ENCODE results near the gene SLC66A2. TPM values are rescaled to one million over a fixed set of nuclear protein-coding genes. Genes with fewer than 3 reads are reported as not detected.

SLC66A2 gene
- total RNA-seq, 1 donor from 2014 or later, result 34.4 TPM

DNA sequence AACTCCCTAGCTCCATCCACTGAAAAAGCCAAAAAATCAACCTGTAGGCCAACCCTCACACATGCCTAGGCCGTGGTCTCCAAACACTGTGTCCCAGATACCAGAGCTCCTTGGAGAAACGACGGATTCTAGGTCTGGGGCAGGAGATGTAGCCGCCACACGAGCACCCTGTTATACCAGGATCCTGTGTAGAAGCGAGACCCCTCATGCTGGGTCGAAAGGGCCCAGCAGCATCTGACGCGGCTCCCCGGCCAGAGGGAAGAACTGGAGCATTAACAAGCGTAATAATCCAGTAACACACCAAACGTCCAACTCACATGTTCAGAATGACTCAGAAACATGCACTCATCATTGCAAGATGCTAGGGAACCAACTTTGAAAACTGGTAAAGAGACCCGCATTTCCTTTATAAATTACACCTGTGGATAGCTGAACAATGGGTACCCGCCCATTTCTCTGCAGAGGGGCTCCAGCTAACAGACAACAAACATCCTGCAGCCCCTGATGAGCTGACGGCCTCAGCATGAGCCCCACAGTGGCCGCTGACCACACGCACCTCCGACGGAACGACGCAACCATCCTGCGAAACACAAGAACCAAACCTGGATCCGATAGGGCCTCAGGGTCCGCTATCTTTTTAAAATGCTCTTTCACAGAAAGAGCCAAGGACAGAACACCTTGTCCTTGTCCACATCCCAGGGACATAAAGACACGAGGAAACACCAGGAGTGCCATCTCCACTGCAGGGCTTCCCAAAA lies 14.2 kb downstream of the SLC66A2 start:
- peaks cover 80% of the 10 kb centered on the region for H3K36me3 Mint-ChIP-seq

DNA sequence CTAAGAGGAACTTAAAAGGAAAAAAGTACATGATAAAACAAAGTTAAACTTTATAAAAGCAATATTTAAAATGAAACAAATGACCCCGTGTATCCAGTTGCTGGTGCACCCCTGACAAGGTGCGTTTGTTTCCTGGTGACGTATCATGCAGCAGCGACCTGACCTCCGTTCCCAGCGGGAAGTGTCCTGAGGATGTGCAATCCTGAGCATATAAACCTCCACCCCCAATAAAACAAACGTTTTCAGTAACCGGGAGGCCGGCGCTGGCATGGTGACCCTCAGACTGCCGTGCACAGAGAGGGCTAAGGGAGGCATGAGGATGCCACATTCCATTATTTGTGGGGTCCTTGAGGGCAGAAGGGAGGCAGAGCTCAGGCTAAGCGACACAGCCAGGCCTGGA lies 14.8 kb downstream of the SLC66A2 start:
- peaks cover 47% of the 10 kb centered on the region for H3K9me3 Mint-ChIP-seq
- no peak for DNase-seq (ENCODE audit: low spot score in 2 of 2, unreplicated experiment in 2 of 2)

More for the DNA sequence above, 14.2 kb downstream of the SLC66A2 start:
- TF ChIP-seq, protein P1, sequence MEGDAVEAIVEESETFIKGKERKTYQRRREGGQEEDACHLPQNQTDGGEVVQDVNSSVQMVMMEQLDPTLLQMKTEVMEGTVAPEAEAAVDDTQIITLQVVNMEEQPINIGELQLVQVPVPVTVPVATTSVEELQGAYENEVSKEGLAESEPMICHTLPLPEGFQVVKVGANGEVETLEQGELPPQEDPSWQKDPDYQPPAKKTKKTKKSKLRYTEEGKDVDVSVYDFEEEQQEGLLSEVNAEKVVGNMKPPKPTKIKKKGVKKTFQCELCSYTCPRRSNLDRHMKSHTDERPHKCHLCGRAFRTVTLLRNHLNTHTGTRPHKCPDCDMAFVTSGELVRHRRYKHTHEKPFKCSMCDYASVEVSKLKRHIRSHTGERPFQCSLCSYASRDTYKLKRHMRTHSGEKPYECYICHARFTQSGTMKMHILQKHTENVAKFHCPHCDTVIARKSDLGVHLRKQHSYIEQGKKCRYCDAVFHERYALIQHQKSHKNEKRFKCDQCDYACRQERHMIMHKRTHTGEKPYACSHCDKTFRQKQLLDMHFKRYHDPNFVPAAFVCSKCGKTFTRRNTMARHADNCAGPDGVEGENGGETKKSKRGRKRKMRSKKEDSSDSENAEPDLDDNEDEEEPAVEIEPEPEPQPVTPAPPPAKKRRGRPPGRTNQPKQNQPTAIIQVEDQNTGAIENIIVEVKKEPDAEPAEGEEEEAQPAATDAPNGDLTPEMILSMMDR (IDR thresholded peaks at IDR 0.05; ENCODE audit: unreplicated experiment), result no peak
- no peak for DNase-seq (ENCODE audit: low spot score in 2 of 2, unreplicated experiment in 2 of 2)
- Mint-ChIP-seq H3K4me1 (no peaks in the 10 kb centered on the region), H3K27ac (no peak overlapping the region), H3K27me3 (ENCODE audit: low read depth) (no peaks in the 10 kb centered on the region), H3K9me3 (peaks cover 43% of the 10 kb centered on the region), H3K4me3 (no peak overlapping the region)

DNA sequence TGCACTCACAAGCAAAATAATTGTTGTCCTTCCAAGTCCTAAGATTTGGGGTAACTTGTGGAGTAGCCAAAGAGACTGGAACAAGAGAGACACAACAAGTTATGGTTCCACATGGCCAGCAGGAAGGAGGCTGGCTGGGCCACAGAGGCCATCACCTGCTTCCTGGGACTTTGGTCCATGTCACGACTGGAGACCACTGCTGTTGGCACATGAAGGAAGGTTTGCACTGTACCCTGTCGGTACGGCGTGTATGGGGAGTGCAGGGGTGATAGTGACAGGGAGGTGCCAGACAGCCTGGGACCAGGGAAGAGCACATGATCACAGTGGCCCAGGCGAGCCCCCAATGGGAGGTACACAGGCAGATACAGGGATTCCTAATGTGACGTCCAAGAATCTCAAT lies 15.5 kb downstream of the SLC66A2 start:
- no peaks in the 10 kb centered on the region for H3K27me3 Mint-ChIP-seq (ENCODE audit: low read depth)

More for the DNA sequence above, 14.8 kb downstream of the SLC66A2 start:
- no peaks in the 10 kb centered on the region for H3K4me1 Mint-ChIP-seq
- H3K27me3 Mint-ChIP-seq (ENCODE audit: low read depth), result no peaks in the 10 kb centered on the region
- H3K36me3 Mint-ChIP-seq, result peaks cover 84% of the 10 kb centered on the region
- TF ChIP-seq, protein P1 (IDR thresholded peaks at IDR 0.05; ENCODE audit: unreplicated experiment), result no peak
- H3K4me3 Mint-ChIP-seq, result no peak overlapping the region
- no peak overlapping the region for H3K27ac Mint-ChIP-seq

DNA sequence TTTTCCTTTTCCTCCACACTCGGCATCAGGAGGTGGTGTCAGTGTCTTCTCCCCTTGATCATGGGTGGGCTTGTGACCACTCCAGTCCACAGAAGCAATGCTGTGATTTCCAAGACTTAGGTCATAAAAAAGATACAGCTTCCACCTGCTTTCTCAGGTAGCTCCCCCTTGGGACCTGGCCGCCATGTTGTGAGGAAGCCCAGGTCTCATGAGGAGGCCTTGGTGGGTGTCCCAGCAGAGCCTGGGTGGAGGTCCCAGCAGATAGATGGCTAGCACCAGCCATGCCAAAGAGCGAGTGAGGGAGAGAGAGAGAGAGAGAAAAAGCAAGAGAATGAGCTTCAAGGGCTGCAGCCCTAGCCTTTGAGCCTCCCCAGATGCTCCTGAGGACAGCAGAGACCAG lies 16.0 kb downstream of the SLC66A2 start:
- H3K4me1 Mint-ChIP-seq, result no peaks in the 10 kb centered on the region
- DNase-seq (ENCODE audit: low spot score in 2 of 2, unreplicated experiment in 2 of 2), result no peak
- TF ChIP-seq, protein P1 (IDR thresholded peaks at IDR 0.05; ENCODE audit: unreplicated experiment), result no peak
- H3K9me3 Mint-ChIP-seq, result peaks cover 54% of the 10 kb centered on the region
- no peak overlapping the region for H3K27ac Mint-ChIP-seq
- H3K27me3 Mint-ChIP-seq (ENCODE audit: low read depth), result no peaks in the 10 kb centered on the region
- peaks cover 88% of the 10 kb centered on the region for H3K36me3 Mint-ChIP-seq
- H3K4me3 Mint-ChIP-seq, result no peak overlapping the region

More for the DNA sequence above, 15.5 kb downstream of the SLC66A2 start:
- TF ChIP-seq, protein P1 (IDR thresholded peaks at IDR 0.05; ENCODE audit: unreplicated experiment), result no peak
- Mint-ChIP-seq H3K4me1 (no peaks in the 10 kb centered on the region), H3K4me3 (no peak overlapping the region), H3K27ac (no peak overlapping the region), H3K36me3 (peaks cover 89% of the 10 kb centered on the region), H3K9me3 (peaks cover 53% of the 10 kb centered on the region)
- DNase-seq (ENCODE audit: low spot score in 2 of 2, unreplicated experiment in 2 of 2), result no peak

DNA sequence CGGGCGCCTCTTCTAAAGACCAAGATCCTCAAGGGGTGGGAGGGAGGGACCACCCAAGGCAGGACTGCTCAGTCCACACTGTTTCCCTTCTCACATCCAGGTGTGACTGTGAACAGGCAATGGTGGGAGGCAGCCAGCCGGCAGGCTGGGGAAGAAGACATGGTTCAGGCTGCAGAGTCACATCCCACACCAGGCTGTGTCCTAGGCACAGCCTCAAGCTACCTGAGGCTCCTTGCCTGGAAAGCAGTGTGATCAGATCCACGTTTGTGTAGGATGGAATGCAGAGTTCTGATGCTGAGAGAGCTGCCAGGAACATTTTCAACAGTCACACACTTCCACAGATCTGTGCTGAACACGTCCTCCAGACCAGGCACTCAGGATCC lies 16.4 kb downstream of the SLC66A2 start:
- Mint-ChIP-seq H3K4me3 (no peak overlapping the region), H3K27me3 (ENCODE audit: low read depth) (no peaks in the 10 kb centered on the region), H3K27ac (no peak overlapping the region), H3K36me3 (peaks cover 88% of the 10 kb centered on the region), H3K4me1 (no peaks in the 10 kb centered on the region), H3K9me3 (peaks cover 58% of the 10 kb centered on the region)
- no peak for DNase-seq (ENCODE audit: low spot score in 2 of 2, unreplicated experiment in 2 of 2)
- TF ChIP-seq, protein P1 (IDR thresholded peaks at IDR 0.05; ENCODE audit: unreplicated experiment), result no peak

Measured in mesothelial cell of epicardium (in vitro differentiated cells).